NT2/D1 (cell line): ENCODE data around the gene AP1AR.

ENCODE experiments used
- SUZ12 ChIP-seq: IDR thresholded peaks from 2 replicates; pipeline ENCODE4 v1.6.1; 2011; ENCODE audit not compliant: insufficient read length, insufficient read depth; ENCODE audit errors: extremely low read depth
- YY1 ChIP-seq: IDR thresholded peaks from 2 replicates; pipeline ENCODE4 v1.6.1; 2011; ENCODE audit not compliant: insufficient read length, insufficient read depth
- ZNF274 ChIP-seq: IDR thresholded peaks from 2 replicates; pipeline ENCODE4 v1.6.1; 2011; ENCODE audit warnings: mild to moderate bottlenecking, low read depth, low read length

GRCh38 chr4:112284662-112285411 lies 53.2 kb downstream of the AP1AR start:
- TF ChIP-seq ZNF274 (no peak), YY1 (no peak), SUZ12 (no peak)
